RWPE2 (cell line): ENCODE data around the gene DSTN.

Experiments used
- ATAC-seq: fragments of 200-7000 bp; cut with Tn5 transposase; 3 replicates; pipeline ENCODE4 v1.9.1; 2021; ENCODE audit warnings: low read depth
- DNase-seq: peaks from one replicate; pipeline ENCODE4 v3.0.0-alpha.2; 2020; ENCODE audit warnings: low spot score
- H3K27ac ChIP-seq: fragments of 450-650 bp; 2 replicates; pipeline ENCODE4 v1.5.1; 2017; ENCODE audit warnings: mild to moderate bottlenecking; ENCODE audit not compliant: poor library complexity, severe bottlenecking
- H3K27me3 ChIP-seq: fragments of 250-450 bp; sonication (Bioruptor Pico); 2 replicates; pipeline ENCODE4 v1.5.1; 2021; ENCODE audit warnings: mild to moderate bottlenecking, moderate library complexity; ENCODE audit not compliant: insufficient read depth, poor library complexity, severe bottlenecking
- H3K36me3 ChIP-seq: fragments of 250-450 bp; sonication (Bioruptor Pico); 2 replicates; pipeline ENCODE4 v1.5.1; 2020; ENCODE audit warnings: low read depth, mild to moderate bottlenecking, moderate library complexity
- H3K4me1 ChIP-seq: fragments of 250-450 bp; sonication (Bioruptor Pico); 2 replicates; pipeline ENCODE4 v1.5.1; 2021; ENCODE audit warnings: mild to moderate bottlenecking, moderate library complexity; ENCODE audit not compliant: insufficient read depth, poor library complexity, severe bottlenecking
- H3K4me3 ChIP-seq: fragments of 250-450 bp; sonication (Bioruptor Pico); 2 replicates; pipeline ENCODE4 v1.5.1; 2021; ENCODE audit warnings: mild to moderate bottlenecking, moderate library complexity; ENCODE audit not compliant: severe bottlenecking
- H3K9me3 ChIP-seq: fragments of 250-450 bp; sonication (Bioruptor Pico); 2 replicates; pipeline ENCODE4 v1.5.1; 2021; ENCODE audit warnings: mild to moderate bottlenecking, moderate library complexity; ENCODE audit not compliant: severe bottlenecking
- TF ChIP-seq, protein P1 (sequence below): fragments of 450-650 bp; IDR thresholded peaks from one replicate; pipeline ENCODE4 v1.5.1; 2017; ENCODE audit warnings: mild to moderate bottlenecking, moderate library complexity; ENCODE audit not compliant: poor library complexity, severe bottlenecking

DSTN gene

DNA sequence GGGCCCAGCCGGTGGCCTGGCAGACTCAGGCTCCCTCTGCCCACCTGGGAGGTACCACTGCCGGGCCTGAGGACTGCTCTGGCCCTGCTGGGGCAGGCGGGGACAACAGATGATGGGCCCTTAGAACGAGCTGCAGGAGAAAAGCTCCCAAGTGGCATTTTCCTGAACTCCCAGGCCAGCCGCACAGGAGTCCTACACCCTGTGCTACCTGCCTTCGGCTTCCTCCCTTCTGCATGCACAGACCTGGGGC, 41.3 kb downstream of the DSTN start:
- TF ChIP-seq, protein P1, sequence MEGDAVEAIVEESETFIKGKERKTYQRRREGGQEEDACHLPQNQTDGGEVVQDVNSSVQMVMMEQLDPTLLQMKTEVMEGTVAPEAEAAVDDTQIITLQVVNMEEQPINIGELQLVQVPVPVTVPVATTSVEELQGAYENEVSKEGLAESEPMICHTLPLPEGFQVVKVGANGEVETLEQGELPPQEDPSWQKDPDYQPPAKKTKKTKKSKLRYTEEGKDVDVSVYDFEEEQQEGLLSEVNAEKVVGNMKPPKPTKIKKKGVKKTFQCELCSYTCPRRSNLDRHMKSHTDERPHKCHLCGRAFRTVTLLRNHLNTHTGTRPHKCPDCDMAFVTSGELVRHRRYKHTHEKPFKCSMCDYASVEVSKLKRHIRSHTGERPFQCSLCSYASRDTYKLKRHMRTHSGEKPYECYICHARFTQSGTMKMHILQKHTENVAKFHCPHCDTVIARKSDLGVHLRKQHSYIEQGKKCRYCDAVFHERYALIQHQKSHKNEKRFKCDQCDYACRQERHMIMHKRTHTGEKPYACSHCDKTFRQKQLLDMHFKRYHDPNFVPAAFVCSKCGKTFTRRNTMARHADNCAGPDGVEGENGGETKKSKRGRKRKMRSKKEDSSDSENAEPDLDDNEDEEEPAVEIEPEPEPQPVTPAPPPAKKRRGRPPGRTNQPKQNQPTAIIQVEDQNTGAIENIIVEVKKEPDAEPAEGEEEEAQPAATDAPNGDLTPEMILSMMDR = no peak
- H3K4me1 ChIP-seq = peaks cover 4% of the 10 kb centered on the region
- ATAC-seq (peak; percentile 68), DNase-seq (no peak)
- no peaks in the 10 kb centered on the region for H3K9me3 ChIP-seq
- H3K4me3 ChIP-seq = no peak overlapping the region
- H3K36me3 ChIP-seq = peaks cover 21% of the 10 kb centered on the region
- H3K27me3 ChIP-seq = no peaks in the 10 kb centered on the region
- H3K27ac ChIP-seq = peak overlapping the region; percentile 38

DNA sequence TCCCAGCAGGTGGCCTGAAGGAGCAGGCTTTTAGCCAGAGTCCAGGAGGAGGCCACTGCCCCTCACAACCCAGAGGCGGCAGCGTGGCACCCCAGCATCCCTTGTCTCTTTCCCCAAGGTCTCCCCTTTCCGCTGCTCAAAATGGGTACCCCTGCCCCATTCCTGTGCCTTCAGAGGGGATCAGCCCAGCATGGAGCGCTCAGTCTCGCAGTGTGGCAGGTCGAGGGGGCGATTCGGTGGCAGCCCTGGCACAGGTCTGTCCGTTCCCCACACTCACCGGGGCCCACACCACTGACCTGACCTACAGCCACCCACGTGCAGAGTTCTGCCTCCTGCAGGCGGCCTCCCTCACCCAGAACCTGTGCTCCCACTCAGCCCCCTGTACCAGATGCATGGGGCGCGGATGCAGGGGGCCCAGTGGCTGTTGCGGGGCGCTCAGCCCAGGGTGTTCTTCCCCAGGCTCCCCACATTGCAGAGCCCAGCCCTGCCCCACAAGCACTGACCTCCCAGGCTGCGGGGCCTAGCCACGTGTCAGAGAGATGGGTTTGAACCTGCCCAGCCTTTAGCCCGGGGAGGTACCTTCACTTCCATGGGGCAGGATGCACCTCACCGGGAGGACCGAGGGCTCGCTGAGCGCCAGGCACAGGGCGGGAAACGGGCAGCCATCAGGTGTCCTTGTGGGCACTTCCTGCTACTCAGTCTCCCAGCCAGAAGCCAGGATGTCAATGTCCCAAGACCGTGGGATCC, 41.8 kb downstream of the DSTN start:
- peak; percentile 75 for DNase-seq
- Histone ChIP-seq H3K36me3 (peaks cover 16% of the 10 kb centered on the region), H3K27me3 (no peaks in the 10 kb centered on the region), H3K4me3 (no peak overlapping the region), H3K9me3 (no peaks in the 10 kb centered on the region), H3K27ac (peak overlapping the region; percentile 38), H3K4me1 (peaks cover 4% of the 10 kb centered on the region)
- peak; percentile 8 for ATAC-seq
- TF ChIP-seq, protein P1 = peak; percentile 73

DNA sequence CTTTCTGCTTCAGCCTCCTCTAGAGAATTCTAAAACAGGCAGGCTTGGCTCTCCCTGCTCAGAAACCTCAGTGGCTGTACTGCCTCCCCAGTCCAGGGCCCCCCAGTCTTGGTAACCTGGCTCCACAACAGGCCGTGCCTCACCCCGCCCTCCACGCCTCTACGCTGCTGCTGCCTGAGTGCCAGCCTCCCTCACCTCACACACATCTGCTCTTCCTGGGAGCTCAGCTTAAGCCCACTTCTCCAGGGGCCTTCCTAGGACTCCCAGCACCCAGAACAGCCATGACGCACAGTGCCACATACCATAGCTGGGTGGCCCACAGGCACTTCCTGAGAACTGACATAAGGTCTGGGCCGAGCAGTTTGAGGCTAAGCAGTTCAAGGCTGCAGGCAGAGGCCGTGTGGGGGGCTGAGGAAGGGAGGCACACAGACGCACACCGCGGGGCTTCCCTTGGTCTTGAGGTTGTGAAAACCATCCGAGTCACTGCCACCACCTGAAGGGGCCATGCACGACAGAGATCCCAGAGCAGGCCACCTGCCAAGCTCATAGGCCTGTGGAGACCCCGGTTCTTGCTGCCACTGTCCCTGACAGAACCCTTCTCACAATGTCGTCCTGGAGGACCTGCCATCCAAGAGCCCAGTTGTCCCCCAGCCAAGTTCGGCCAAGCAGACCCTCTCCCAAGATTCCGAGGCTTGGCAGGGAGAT, 42.6 kb downstream of the DSTN start:
- TF ChIP-seq, protein P1 = no peak
- Histone ChIP-seq H3K9me3 (no peaks in the 10 kb centered on the region), H3K4me3 (no peak overlapping the region), H3K27ac (peak overlapping the region; percentile 38), H3K4me1 (peaks cover 4% of the 10 kb centered on the region), H3K36me3 (peaks cover 9% of the 10 kb centered on the region), H3K27me3 (no peaks in the 10 kb centered on the region)
- ATAC-seq (peak; percentile 10), DNase-seq (peak; percentile 67)

DNA sequence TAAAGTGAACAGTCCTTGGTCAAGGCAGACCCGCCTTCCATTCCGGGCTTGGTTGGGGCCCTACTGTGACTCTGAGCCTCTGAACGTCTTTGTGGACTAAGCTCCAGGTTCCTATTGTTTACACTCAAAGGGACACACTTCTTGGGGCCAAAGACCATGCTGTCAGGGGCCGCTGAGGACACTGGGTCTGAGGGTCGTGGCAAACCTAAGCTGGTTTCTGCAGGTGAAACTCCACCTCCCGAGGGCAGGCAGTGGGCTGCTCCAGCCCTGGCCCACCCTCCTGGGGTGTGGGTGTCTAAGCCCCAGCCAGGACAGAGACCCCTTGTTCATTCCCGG, 43.1 kb downstream of the DSTN start:
- ATAC-seq (no peak), DNase-seq (no peak)
- TF ChIP-seq, protein P1 = no peak
- no peaks in the 10 kb centered on the region for H3K27me3 ChIP-seq
- peaks cover 4% of the 10 kb centered on the region for H3K4me1 ChIP-seq
- H3K36me3 ChIP-seq = peaks cover 7% of the 10 kb centered on the region
- no peak overlapping the region for H3K4me3 ChIP-seq
- H3K27ac ChIP-seq = no peak overlapping the region
- H3K9me3 ChIP-seq = no peaks in the 10 kb centered on the region
